HS-5 (cell line): ENCODE data around the gene VSTM5.
"Not testable (repeated sequence)": the region's sequence is repeated elsewhere in the genome, so short reads cannot be mapped to it uniquely, and the experiment has no call there.

Experiments
- DNase-seq: peaks from one replicate; pipeline ENCODE4 v3.0.0-alpha.2; 2012; ENCODE audit warnings: low read depth

VSTM5 gene

DNA sequence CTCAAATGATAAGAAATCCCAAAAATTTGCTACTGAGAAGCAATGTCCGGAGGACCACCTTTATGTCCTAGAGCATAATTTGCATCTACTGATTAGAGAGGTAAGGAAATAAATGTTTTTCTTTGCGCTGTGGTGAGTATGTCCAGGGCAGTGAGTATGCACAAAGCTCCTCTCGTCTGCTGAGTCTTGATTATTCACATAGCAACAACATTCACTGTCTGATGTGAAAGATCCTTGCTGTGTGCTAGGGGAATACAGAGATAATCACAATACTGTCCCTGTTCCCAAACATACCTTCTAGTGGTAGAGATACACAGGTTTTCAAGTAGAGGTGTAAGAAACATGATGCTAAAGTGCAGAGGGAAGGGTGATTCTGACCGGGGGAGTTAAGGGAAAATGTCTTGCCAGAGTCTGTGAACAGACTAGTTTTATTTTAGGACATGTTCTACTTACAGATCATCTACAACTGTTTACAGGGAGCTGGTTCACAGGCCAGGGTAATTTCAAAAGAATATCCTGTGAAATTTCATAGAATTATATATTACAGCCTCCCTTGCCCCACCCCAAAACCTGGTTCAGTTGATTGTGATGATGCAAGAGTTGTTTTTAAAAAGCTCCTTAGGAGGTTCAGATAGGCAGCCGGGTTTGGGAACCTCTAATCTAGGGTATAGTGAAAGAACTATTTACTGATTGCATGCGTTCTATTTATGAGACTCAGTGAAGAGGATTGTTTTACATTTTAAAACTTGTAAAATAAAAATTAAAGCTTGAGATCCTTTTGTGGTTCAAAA lies 53.8 kb downstream of the VSTM5 start:
- DNase-seq: no peak

DNA sequence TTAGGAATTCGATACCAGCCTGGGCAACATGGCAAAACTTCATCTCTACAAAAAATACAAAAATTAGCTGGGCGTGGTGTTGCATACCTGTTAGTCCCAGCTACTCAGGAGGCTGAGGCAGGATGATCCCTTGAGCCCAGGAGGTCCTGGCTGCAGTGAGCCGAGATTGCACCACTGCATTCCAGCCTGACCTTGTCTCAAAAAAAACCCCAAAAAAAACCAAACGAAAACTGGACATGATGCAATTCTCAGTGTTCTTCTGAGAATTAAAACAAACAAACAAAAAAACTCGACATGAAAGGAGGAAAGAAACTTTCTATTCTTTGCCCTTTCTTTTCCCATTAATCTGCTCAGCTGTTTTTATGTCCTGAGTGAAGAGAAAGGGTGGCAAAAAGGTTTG lies 58.9 kb downstream of the VSTM5 start:
- DNase-seq: no peak

DNA sequence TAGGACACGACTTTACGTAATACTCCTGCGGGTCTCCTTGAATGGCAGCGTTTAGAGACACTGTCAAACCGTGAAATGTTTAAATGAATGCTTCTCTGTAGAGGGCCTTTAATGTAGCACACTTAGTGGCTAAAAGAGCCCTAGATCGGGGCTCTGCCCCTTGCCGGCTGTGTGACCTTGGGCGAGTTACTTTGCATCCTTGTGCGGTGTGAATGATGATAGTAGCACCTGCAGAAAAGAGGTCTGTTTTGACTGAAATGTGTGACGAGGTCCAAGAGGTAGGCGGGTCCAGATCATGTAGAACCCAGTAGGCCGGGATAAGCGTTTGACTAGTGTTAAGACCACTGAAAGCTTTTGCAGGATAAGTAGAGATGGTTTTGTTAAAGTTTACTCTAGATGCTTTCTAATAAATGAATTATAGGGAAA lies 65.5 kb downstream of the VSTM5 start:
- DNase-seq: no peak

DNA sequence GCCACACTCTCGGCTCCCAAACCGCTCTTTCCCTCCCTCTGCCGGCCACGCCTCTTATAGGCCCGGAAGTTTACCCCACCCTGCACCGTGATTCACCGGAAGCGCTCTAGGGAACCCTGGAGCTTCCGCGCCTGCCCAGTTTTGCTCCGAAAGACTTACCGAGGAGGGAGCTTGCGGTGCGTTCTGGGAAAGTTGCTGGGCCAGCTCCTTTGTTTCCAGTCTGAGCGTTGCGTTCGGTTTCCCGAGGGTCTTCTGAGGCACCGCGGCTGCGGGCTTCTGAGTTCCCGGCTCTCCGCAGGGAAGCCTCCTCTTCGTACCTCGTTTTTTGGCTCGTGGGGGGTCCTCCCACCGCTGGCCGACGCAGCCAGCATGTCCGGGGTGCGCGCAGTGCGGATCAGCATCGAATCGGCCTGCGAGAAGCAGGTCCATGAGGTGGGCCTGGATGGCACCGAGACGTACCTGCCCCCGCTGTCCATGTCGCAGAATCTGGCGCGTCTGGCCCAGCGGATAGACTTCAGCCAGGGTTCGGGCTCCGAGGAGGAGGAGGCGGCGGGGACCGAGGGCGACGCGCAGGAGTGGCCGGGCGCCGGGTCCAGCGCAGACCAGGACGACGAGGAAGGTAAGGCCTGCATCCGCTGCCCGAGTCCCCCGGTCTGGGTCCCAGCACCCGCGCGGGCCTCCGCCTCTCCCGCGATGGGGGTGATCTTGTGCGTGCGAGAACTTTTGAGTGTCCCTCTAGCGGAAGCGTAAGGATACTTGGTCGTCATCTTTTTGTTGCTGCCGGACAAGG lies 66.1 kb downstream of the VSTM5 start, which contains the start of gene MED17:
MED17 (plus strand) TSS at position 138 of the 790 bp plus-strand sequence; CDS start at position 370, 232 bp downstream.
- DNase-seq: peak; percentile 80

DNA sequence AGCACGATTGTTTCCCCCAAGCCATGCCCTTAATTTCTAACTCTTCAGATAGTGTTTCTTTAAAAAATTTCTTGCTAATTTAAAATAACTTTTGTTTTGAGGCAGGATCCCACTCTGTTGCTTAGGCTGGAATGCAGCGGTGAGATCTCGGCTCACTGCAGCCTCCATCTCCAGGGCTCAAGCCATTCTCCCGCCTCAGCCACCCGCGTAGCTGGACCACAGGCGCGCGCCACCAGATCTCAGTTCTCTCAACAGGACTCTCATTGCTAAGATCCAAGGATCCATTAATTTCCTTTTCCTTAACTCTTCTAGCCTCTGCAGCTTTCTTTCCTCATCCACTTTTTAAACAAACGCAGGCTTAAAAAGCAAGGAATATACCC lies 66.7 kb downstream of the VSTM5 start:
- no peak for DNase-seq

DNA sequence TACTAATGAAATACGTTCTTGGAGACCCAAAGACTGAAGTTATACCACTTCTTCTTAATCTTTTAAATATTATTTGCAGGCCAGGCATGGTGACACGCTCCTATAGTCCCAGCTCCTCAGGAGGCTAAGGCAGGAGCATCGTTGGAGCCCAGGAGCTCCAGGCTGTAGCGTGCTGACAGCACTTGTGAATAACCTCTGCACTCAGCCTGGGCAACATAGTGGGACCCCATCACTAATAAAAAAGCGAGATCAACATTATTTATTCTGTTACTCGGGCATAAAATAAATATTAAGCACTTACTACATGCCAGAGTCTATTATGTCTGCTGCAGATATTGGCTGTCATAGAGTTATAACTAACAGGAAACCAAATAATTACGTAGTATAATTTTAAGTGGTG lies 67.1 kb downstream of the VSTM5 start:
- no peak for DNase-seq

DNA sequence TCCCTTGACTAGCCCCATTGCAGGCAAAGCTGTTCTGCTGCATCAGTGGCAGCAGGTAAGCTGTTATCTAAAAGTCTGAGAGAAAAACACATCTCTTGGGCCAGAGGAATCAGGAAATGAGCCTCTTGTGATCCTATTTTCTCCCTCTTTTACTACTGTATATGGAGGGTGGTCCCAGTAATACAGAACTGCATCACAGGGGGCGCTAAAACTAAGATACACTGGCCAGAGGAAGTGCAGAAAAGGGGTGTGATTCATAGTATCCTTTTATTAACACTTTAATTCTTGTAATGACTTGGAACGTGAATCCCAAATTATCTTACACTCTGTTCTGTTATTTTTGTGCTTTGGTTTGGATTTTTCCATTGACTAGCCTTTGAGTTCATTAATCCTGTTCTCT lies 75.1 kb downstream of the VSTM5 start:
- no peak for DNase-seq

DNA sequence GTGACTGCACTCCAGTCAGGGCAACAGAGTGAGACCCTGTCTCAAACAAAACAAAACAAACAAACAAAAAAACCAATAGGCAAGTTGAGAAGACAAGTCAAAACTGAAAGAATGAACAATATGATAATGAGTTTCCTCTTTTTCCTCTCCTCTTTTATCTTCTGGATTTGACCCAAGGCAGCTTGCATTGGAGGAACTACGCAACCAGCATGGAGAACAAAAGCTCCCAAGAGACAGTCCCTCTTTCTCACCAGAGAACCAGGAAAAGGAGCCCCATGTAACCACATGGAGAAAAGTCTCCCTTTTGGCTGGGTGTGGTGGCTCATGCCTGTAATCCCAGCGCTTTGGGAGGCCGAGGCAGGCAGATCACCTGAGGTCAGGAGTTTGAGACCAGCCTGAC lies 75.9 kb downstream of the VSTM5 start:
- not testable (repeated sequence) for DNase-seq

DNA sequence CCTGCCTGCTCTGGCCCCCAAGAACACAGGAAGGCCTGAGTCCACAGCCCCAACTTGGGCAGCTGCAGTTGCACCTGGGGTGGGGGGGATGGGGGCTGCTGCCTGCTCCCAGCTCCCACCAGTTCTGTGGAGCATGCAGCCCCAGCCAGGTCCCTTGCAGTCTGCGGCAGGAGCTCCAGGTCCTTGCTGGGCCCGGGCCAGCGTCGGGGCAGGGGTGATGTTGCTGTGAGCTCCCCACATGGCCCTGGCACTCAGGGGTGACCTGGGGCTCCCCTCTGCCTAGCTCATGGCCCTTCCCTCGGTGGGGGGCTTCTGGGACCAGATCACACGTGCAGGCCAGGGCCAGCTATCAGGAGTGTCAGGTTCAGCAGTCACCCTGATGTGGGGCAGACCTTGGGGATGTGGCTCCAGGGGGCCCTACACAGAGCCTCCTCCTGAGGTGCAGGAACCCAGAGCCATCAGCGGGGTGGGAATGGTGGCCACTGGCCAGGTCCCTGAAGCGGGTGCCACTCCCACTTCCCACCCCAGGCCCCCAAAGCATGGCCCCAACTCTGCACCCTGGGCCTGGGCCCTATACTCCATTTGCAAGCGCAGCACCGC lies 76.7 kb downstream of the VSTM5 start:
- no peak for DNase-seq

DNA sequence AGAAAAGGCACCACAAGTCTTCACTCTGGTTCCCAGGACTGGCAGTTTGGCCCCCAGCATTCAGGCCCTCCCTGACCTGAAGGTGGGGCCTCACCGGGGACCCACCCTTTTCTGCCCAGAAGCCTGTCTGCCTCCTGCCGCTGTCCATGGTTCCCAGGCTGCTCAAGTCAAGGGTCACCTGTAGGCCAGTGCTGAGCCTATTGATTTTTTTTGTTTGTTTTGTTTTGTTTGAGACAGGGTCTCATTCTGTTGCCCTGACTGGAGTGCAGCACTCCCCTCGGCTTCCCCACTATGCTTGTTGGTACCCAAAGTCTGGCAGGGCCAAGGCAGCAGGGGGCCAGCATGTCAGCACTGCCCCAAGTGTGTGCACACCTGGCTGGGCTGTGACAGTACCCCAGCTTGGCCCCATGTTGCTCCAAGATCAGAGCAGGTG lies 77.4 kb downstream of the VSTM5 start:
- no peak for DNase-seq

DNA sequence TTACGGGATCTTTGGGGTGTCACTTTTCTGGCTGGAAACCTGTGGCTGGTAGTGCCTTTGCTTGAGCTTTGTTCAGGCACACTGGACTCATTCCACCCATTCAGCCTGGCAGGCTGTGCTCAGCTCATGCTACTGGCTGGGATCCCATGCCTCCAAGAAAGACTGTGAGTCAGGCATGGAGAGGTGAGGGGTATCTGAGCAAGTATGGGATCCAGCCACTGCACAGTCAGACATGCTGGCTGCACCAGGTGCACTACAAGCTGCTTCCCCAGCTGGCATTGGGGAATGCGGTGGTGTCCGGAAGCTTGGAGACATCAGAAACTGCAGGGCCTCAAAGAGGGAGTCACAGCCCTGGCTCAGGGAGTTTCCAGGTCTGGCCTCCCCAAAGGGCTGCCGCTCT lies 78.3 kb downstream of the VSTM5 start:
- DNase-seq: no peak

DNA sequence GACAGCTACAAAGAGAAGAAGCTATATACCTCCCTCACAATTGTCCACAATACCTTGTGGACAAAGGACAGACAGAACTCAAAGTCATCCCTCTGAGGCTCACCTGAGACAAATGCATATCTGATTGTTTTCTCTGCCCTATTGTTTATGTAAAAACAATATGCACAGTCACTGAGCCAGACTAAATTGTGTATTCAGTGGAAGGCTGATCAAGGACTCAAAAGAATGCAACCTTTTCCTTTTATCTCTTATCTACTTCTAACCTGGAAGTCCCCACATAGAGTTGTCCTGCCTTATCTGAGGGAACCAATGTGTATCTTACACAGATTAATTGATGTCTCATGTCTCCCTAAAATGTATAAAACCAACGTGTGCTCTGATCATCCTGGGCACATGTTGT lies 80.3 kb downstream of the VSTM5 start:
- DNase-seq: no peak
